ENCODE data around the gene BBS4. TPM values are rescaled to one million over a fixed set of nuclear protein-coding genes. Genes with fewer than 3 reads are reported as not detected.

The BBS4 gene
- total RNA-seq, 1 donor from 2014 or later, result 17.7 TPM

- H3K9me3 Mint-ChIP-seq (ENCODE audit: unreplicated experiment), result peaks cover 8% of the 10 kb centered on the region
- peak overlapping the region; percentile 99 for H3K4me3 Mint-ChIP-seq (ENCODE audit: unreplicated experiment)
- no peak for TF ChIP-seq CTCF (IDR thresholded peaks at IDR 0.05; ENCODE audit: partially characterized antibody, unreplicated experiment)
- H3K27me3 Mint-ChIP-seq (ENCODE audit: unreplicated experiment), result peaks cover 7% of the 10 kb centered on the region
- H3K36me3 Mint-ChIP-seq (ENCODE audit: unreplicated experiment), result no peaks in the 10 kb centered on the region
- H3K4me1 Mint-ChIP-seq (ENCODE audit: low read depth, unreplicated experiment), result peaks cover 17% of the 10 kb centered on the region
- DNase-seq, result no peak
- peak overlapping the region; percentile 90 for H3K27ac Mint-ChIP-seq (ENCODE audit: unreplicated experiment)
Observed at GRCh38 chr15:72782274-72783003, 96.4 kb downstream of the BBS4 start.

GRCh38 chr15:72783004-72783639 lies 97.1 kb downstream of the BBS4 start:
- Mint-ChIP-seq H3K27me3 (ENCODE audit: unreplicated experiment) (peaks cover 7% of the 10 kb centered on the region), H3K36me3 (ENCODE audit: unreplicated experiment) (no peaks in the 10 kb centered on the region), H3K4me1 (ENCODE audit: low read depth, unreplicated experiment) (peaks cover 17% of the 10 kb centered on the region), H3K4me3 (ENCODE audit: unreplicated experiment) (peak overlapping the region; percentile 99), H3K9me3 (ENCODE audit: unreplicated experiment) (peaks cover 8% of the 10 kb centered on the region), H3K27ac (ENCODE audit: unreplicated experiment) (peak overlapping the region; percentile 90)
- no peak for TF ChIP-seq CTCF (IDR thresholded peaks at IDR 0.05; ENCODE audit: partially characterized antibody, unreplicated experiment)
- no peak for DNase-seq

- Mint-ChIP-seq H3K36me3 (ENCODE audit: unreplicated experiment) (no peaks in the 10 kb centered on the region), H3K4me3 (ENCODE audit: unreplicated experiment) (peak within 1 kb of the TSS; percentile 99), H3K27me3 (ENCODE audit: unreplicated experiment) (peaks cover 7% of the 10 kb centered on the region), H3K9me3 (ENCODE audit: unreplicated experiment) (peaks cover 8% of the 10 kb centered on the region), H3K27ac (ENCODE audit: unreplicated experiment) (peak within 1 kb of the TSS; percentile 95), H3K4me1 (ENCODE audit: low read depth, unreplicated experiment) (peaks cover 17% of the 10 kb centered on the region)
- peak; percentile 76 for TF ChIP-seq CTCF (IDR thresholded peaks at IDR 0.05; ENCODE audit: partially characterized antibody, unreplicated experiment)
- peak; percentile 93 for DNase-seq
Observed at GRCh38 chr15:72783640-72784455, 97.8 kb downstream of the BBS4 start, which contains the start of gene ADPGK. Gene ADPGK (minus strand): TSS chr15:72783758. CDS start chr15:72783691, 67 bp downstream.

- Mint-ChIP-seq H3K4me1 (ENCODE audit: low read depth, unreplicated experiment) (peaks cover 17% of the 10 kb centered on the region), H3K9me3 (ENCODE audit: unreplicated experiment) (peaks cover 8% of the 10 kb centered on the region), H3K4me3 (ENCODE audit: unreplicated experiment) (peak overlapping the region; percentile 91), H3K36me3 (ENCODE audit: unreplicated experiment) (no peaks in the 10 kb centered on the region), H3K27ac (ENCODE audit: unreplicated experiment) (peak overlapping the region; percentile 95), H3K27me3 (ENCODE audit: unreplicated experiment) (peaks cover 7% of the 10 kb centered on the region)
- TF ChIP-seq CTCF (IDR thresholded peaks at IDR 0.05; ENCODE audit: partially characterized antibody, unreplicated experiment), result peak; percentile 3
- no peak for DNase-seq
Observed at GRCh38 chr15:72784456-72784876, 98.5 kb downstream of the BBS4 start.
